GM21447 (cell line): Measurements from ENCODE around the gene LTBP2.
"Not testable (repeated sequence)": the region's sequence is repeated elsewhere in the genome, so short reads cannot be mapped to it uniquely, and the experiment has no call there.

Source experiments
- ATAC-seq: cut with Tn5 transposase; IDR thresholded peaks from one replicate; pipeline ENCODE4 v1.9.1; 2021; ENCODE audit not compliant: unreplicated experiment

LTBP2 gene

GRCh38 chr14:74457565-74457895 lies 154.5 kb downstream of the LTBP2 start:
- ATAC-seq: no peak

GRCh38 chr14:74456684-74457564 lies 155.1 kb downstream of the LTBP2 start:
- ATAC-seq: no peak

DNA sequence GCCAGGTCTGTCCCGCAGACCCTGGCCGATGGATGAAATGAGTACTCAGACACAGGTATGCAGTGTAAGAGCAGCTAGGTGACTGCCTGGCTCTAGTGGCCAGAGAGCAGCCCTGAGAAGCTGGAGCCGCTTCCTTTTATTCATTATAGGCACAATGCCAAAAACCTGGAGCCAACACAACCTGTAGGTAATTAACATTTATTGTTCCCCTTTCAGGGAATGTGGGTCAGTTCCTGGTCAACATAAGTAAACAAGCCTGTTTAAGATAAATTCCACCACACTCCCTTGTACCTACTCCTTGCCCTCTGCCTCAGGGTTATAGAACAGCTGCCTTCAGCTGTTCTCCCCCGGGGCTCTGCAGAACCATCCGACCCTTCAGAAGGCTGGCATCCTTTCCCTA lies 157.6 kb downstream of the LTBP2 start:
- not testable (repeated sequence) for ATAC-seq
